GM23338 (cell line): ENCODE measurements around the gene RINT1. TPM values are rescaled to one million over a fixed set of nuclear protein-coding genes. Genes with fewer than 3 reads are reported as not detected.

ENCODE experiments used
- ATAC-seq: fragments of 200-7000 bp; cut with Tn5 transposase; 3 replicates; pipeline ENCODE4 v1.9.1; 2020
- DNase-seq: peaks from one replicate; pipeline ENCODE4 v3.0.0-alpha.2; 2015; ENCODE audit warnings: low spot score
- H2AFZ ChIP-seq: fragments of 200-600 bp; sonication (generic); 2 replicates; pipeline ENCODE4 v1.8.0; 2016; ENCODE audit warnings: antibody characterized with exemption, mild to moderate bottlenecking, moderate library complexity
- H3F3A ChIP-seq: fragments of 200-600 bp; sonication (generic); replicated peaks from 2 replicates; pipeline ENCODE4 v1.8.0; 2017; ENCODE audit warnings: antibody characterized with exemption, mixed run types, low read depth
- H3K27ac ChIP-seq: fragments of 200-600 bp; sonication (generic); 2 replicates; pipeline ENCODE4 v1.6.1; 2016; ENCODE audit warnings: low read depth
- H3K27me3 ChIP-seq: fragments of 200-600 bp; sonication (generic); 2 replicates; pipeline ENCODE4 v1.8.0; 2016; ENCODE audit warnings: mild to moderate bottlenecking, mixed run types, moderate library complexity; ENCODE audit not compliant: insufficient read depth
- H3K36me3 ChIP-seq: fragments of 200-600 bp; sonication (generic); 2 replicates; pipeline ENCODE4 v1.8.0; 2016; ENCODE audit warnings: mild to moderate bottlenecking; ENCODE audit not compliant: insufficient read depth
- H3K4me1 ChIP-seq: fragments of 200-600 bp; sonication (generic); 2 replicates; pipeline ENCODE4 v1.8.0; 2016; ENCODE audit warnings: mild to moderate bottlenecking, moderate library complexity; ENCODE audit not compliant: insufficient read depth
- H3K4me2 ChIP-seq: fragments of 200-600 bp; sonication (generic); 2 replicates; pipeline ENCODE4 v1.7.1; 2017; ENCODE audit warnings: mixed run types
- H3K4me3 ChIP-seq: fragments of 200-600 bp; sonication (generic); 2 replicates; pipeline ENCODE4 v1.6.1; 2016; ENCODE audit warnings: mixed run types
- H3K79me2 ChIP-seq: fragments of 200-600 bp; sonication (generic); replicated peaks from 2 replicates; pipeline ENCODE4 v1.8.0; 2017; ENCODE audit warnings: mild to moderate bottlenecking; ENCODE audit not compliant: insufficient read depth
- H3K9me2 ChIP-seq: fragments of 200-600 bp; sonication (generic); 2 replicates; pipeline ENCODE4 v1.8.0; 2017; ENCODE audit not compliant: insufficient read depth
- H4K20me1 ChIP-seq: fragments of 200-600 bp; sonication (generic); replicated peaks from 2 replicates; pipeline ENCODE4 v1.8.0; 2017; ENCODE audit warnings: mild to moderate bottlenecking; ENCODE audit not compliant: insufficient read depth
- H3K27ac Mint-ChIP-seq: 2 replicates; pipeline ENCODE4 v1.8.0; 2020; ENCODE audit warnings: inconsistent platforms, mild to moderate bottlenecking, moderate library complexity, mixed read lengths
- H3K27me3 Mint-ChIP-seq: 3 replicates; pipeline ENCODE4 v1.8.0; 2022; ENCODE audit warnings: low read depth, mild to moderate bottlenecking, moderate library complexity, mixed read lengths, inconsistent platforms; ENCODE audit not compliant: insufficient read depth, poor library complexity
- H3K36me3 Mint-ChIP-seq: 3 replicates; pipeline ENCODE4 v1.8.0; 2021; ENCODE audit warnings: low read depth, mild to moderate bottlenecking, inconsistent platforms, moderate library complexity, mixed read lengths
- H3K4me1 Mint-ChIP-seq: 3 replicates; pipeline ENCODE4 v1.8.0; 2020; ENCODE audit warnings: mild to moderate bottlenecking, inconsistent platforms, mixed read lengths
- H3K4me3 Mint-ChIP-seq: 3 replicates; pipeline ENCODE4 v1.8.0; 2021; ENCODE audit warnings: moderate library complexity, mild to moderate bottlenecking, inconsistent platforms, mixed read lengths
- H3K9me3 Mint-ChIP-seq: 3 replicates; pipeline ENCODE4 v1.8.0; 2020; ENCODE audit warnings: moderate library complexity, mild to moderate bottlenecking, inconsistent platforms, mixed read lengths
- EZH2 ChIP-seq: fragments of 200-600 bp; sonication (generic); IDR thresholded peaks from one replicate; pipeline ENCODE4 v1.8.0; 2017; ENCODE audit warnings: antibody characterized with exemption, mild to moderate bottlenecking, low read depth; ENCODE audit not compliant: unreplicated experiment
- JUNB ChIP-seq: IDR thresholded peaks from one replicate; pipeline ENCODE4 v1.6.1; 2016; ENCODE audit warnings: antibody characterized with exemption; ENCODE audit not compliant: unreplicated experiment
- NANOG ChIP-seq: IDR thresholded peaks from 2 replicates; pipeline ENCODE4 v1.6.1; 2016; ENCODE audit warnings: antibody characterized with exemption, borderline replicate concordance
- STAT1 ChIP-seq: IDR thresholded peaks from one replicate; pipeline ENCODE4 v1.6.1; 2016; ENCODE audit warnings: antibody characterized with exemption; ENCODE audit not compliant: unreplicated experiment
- ZNF114 ChIP-seq: fragments of 250-450 bp; sonication (Bioruptor Pico); IDR thresholded peaks from 2 replicates; pipeline ENCODE4 v1.5.0; 2020; ENCODE audit warnings: mild to moderate bottlenecking, moderate library complexity
- ZNF331 ChIP-seq: fragments of 250-450 bp; sonication (Bioruptor Pico); IDR thresholded peaks from 2 replicates; pipeline ENCODE4 v1.5.0; 2020; ENCODE audit warnings: low read depth, mild to moderate bottlenecking, moderate library complexity
- polyA plus RNA-seq: library from polyadenylated mRNA; unstranded; fragments of >200 nt; fragmentation: Nextera tagmentation; extraction: Ambion mirVana; gene quantifications from 2 replicates; pipeline ENCODE4 v1.2.1, GENCODE V29; 2016
- total RNA-seq: library from RNA; depleted of rRNA; stranded (reverse); fragments of >200 nt; shearing (Covaris generic); gene quantifications from 2 replicates; pipeline ENCODE4 v1.2.3, GENCODE V29; 2014
- TF ChIP-seq, protein P1 (sequence below): IDR thresholded peaks from 2 replicates; pipeline ENCODE4 v1.6.1; 2016; ENCODE audit warnings: antibody characterized with exemption
- TF ChIP-seq, protein P2 (sequence below), 2 experiments: fragments of 200-600 bp in 1 of 2; sonication (generic) in 1 of 2; conservative IDR thresholded peaks; 2 replicates each; pipeline versions ENCODE4 v1.5.1 to v1.6.1; 2016 to 2017; ENCODE audit warnings: antibody characterized with exemption in 2 of 2, low read depth in 2 of 2, mild to moderate bottlenecking in 2 of 2, moderate library complexity in 1 of 2

Gene RINT1
- total and polyA plus RNA-seq, 2 experiments from 2014 or later = 18.5 to 31.2 TPM

DNA sequence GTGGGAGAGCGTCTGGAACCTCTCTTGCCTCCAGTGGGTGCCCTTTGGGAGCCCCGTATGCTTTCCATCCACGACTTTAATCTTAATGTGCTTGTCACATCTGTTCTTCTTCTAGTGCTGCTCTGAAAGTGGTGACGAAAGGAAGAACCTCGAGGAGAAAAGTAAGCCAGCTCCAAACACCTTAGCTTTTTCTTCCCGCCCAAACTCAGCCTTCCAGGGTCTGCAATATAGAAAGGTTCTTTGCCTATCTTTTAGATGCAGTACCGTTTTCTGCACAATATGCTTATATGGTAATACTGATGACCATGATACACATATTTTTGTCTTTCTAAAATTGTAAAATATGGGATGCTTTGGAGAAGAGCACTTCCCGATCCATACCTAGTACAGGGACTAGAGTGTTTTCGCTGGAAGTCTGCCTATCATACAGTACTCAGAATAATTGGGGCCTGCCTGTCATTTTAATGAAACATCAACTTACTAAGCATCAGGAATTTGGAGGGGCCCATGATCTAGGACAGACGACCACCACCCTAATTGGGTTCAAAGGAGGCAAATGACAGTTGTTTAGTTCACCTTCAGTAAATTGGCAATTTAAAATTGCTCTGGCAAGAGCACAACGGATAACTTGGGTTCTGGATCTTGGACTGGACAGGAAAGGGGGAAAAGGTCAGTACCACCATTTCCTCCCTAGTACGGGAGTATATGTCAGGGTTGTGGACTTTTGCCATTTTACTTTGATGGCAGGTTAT is 884 bp downstream of the RINT1 start (continued):
- TF ChIP-seq, protein P1, sequence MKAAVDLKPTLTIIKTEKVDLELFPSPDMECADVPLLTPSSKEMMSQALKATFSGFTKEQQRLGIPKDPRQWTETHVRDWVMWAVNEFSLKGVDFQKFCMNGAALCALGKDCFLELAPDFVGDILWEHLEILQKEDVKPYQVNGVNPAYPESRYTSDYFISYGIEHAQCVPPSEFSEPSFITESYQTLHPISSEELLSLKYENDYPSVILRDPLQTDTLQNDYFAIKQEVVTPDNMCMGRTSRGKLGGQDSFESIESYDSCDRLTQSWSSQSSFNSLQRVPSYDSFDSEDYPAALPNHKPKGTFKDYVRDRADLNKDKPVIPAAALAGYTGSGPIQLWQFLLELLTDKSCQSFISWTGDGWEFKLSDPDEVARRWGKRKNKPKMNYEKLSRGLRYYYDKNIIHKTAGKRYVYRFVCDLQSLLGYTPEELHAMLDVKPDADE = no peak

DNA sequence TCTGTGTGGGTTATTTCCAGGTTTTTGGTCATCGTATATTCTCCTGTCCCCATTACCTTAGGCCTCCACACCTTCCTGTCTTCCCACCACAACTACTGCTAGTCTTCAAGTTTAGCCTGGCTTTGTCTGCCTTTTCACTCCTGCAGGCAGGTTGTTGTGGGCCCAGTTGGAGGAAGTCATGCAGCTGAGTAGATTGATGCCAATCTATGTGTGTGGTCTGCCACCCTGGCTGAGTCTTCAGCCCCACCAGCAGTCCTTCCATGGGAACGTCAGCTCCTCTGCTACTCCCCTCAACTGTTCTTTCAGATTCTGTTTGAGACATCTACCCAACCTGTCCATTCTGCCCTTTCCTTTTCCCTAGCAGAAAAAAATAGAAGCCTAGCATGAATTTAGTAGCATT is 6.3 kb downstream of the RINT1 start:
- Mint-ChIP-seq H3K4me1 (no peaks in the 10 kb centered on the region), H3K36me3 (peaks cover 46% of the 10 kb centered on the region), H3K4me3 (no peak overlapping the region), H3K27ac (no peak overlapping the region), H3K9me3 (no peaks in the 10 kb centered on the region), H3K27me3 (peaks cover 3% of the 10 kb centered on the region)
- H3K27ac ChIP-seq = no peak overlapping the region
- H3K9me2 ChIP-seq = no peaks in the 10 kb centered on the region
- H4K20me1 ChIP-seq = 0 out of 2 replicates have a peak, but pooled peaks cover 7% of the 10 kb centered on the region
- H3K36me3 ChIP-seq = peaks cover 32% of the 10 kb centered on the region; the same call in 1 of the 2 replicates
- no peak overlapping the region for H3K4me2 ChIP-seq
- H3K4me1 ChIP-seq = peaks cover 10% of the 10 kb centered on the region
- TF ChIP-seq ZNF114 (CRISPR knock-in tag) (no peak), STAT1 (no peak)
- TF ChIP-seq, protein P2, sequence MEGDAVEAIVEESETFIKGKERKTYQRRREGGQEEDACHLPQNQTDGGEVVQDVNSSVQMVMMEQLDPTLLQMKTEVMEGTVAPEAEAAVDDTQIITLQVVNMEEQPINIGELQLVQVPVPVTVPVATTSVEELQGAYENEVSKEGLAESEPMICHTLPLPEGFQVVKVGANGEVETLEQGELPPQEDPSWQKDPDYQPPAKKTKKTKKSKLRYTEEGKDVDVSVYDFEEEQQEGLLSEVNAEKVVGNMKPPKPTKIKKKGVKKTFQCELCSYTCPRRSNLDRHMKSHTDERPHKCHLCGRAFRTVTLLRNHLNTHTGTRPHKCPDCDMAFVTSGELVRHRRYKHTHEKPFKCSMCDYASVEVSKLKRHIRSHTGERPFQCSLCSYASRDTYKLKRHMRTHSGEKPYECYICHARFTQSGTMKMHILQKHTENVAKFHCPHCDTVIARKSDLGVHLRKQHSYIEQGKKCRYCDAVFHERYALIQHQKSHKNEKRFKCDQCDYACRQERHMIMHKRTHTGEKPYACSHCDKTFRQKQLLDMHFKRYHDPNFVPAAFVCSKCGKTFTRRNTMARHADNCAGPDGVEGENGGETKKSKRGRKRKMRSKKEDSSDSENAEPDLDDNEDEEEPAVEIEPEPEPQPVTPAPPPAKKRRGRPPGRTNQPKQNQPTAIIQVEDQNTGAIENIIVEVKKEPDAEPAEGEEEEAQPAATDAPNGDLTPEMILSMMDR (conservative IDR thresholded peaks at IDR 0.05; ENCODE audit: low read depth in 2 of 2) = no peak
- DNase-seq (no peak), ATAC-seq (no peak)
- H3K27me3 ChIP-seq = no peaks in the 10 kb centered on the region
- no peak overlapping the region for H2AFZ ChIP-seq
- H3K4me3 ChIP-seq = no peak overlapping the region
- H3F3A ChIP-seq = no peaks in the 10 kb centered on the region
- H3K79me2 ChIP-seq = peaks cover 23% of the 10 kb centered on the region

- no peak for ATAC-seq
- H3K27me3 ChIP-seq = no peaks in the 10 kb centered on the region
- no peaks in the 10 kb centered on the region for H4K20me1 ChIP-seq
- H3K36me3 ChIP-seq = peaks cover 13% of the 10 kb centered on the region; the same call in 1 of the 2 replicates
- no peak overlapping the region for H3K27ac ChIP-seq
- no peak for DNase-seq
- peaks cover 3% of the 10 kb centered on the region; the same call in 1 of the 2 replicates for H3F3A ChIP-seq
- H3K27ac Mint-ChIP-seq = no peak overlapping the region
- H3K4me2 ChIP-seq = no peak overlapping the region
- H3K4me1 Mint-ChIP-seq = no peaks in the 10 kb centered on the region
- H3K4me3 Mint-ChIP-seq = no peak overlapping the region
- H3K36me3 Mint-ChIP-seq = peaks cover 47% of the 10 kb centered on the region; the same call in 2 of the 3 replicates
- no peaks in the 10 kb centered on the region for H3K9me3 Mint-ChIP-seq
- H3K27me3 Mint-ChIP-seq = peaks cover 2% of the 10 kb centered on the region
- no peaks in the 10 kb centered on the region for H3K79me2 ChIP-seq
- H2AFZ ChIP-seq = no peak overlapping the region
- no peaks in the 10 kb centered on the region for H3K4me1 ChIP-seq
- no peak overlapping the region for H3K4me3 ChIP-seq
- H3K9me2 ChIP-seq = no peaks in the 10 kb centered on the region
- TF ChIP-seq NANOG = no peak
- TF ChIP-seq EZH2 = no peak
- no peak for TF ChIP-seq ZNF331
- TF ChIP-seq JUNB = no peak
- TF ChIP-seq, protein P2 (conservative IDR thresholded peaks at IDR 0.05; ENCODE audit: low read depth in 2 of 2) = no peak
Observed at GRCh38 chr7:105559926-105560325, 27.9 kb downstream of the RINT1 start.
